Measurements from ENCODE around the gene NEGR1. TPM values are rescaled to one million over a fixed set of nuclear protein-coding genes. Genes with fewer than 3 reads are reported as not detected.

Gene NEGR1
- total and polyA plus RNA-seq, 9 of the 15 experiments (the other 6 are each of a cell fraction or from before 2014, with no cell fraction given): not detected

- Histone ChIP-seq H3K9ac (ENCODE audit: insufficient read depth in 1 of 2, low read depth in 2 of 2, low read length in 2 of 2) (no peak overlapping the region), H3K9me3 (replicated peaks; ENCODE audit: control insufficient read depth, insufficient read depth, low read depth, low read length) (no peaks in the 10 kb centered on the region; the same call in 1 of the 2 replicates), H3K79me2 (ENCODE audit: control insufficient read depth, insufficient read depth, low read length) (no peaks in the 10 kb centered on the region), H3K9me1 (ENCODE audit: control insufficient read depth, insufficient read depth, low read length) (no peaks in the 10 kb centered on the region), H3K27ac (ENCODE audit: extremely low read depth, low read depth, low read length) (no peak overlapping the region), H3K4me1 (replicated peaks in 1 of 2; ENCODE audit: control insufficient read depth in 2 of 2, insufficient read depth in 2 of 2, low read length in 2 of 2) (no peaks in the 10 kb centered on the region), H3K27me3 (ENCODE audit: control insufficient read depth in 2 of 2, insufficient read depth in 2 of 2, low read length in 2 of 2) (no peaks in the 10 kb centered on the region), H3K4me2 (ENCODE audit: insufficient read depth, low read length) (no peak overlapping the region), H3K36me3 (ENCODE audit: control insufficient read depth, insufficient read depth, low read length) (no peaks in the 10 kb centered on the region), H2AFZ (ENCODE audit: low read depth, low read length) (no peak overlapping the region), H4K20me1 (replicated peaks; ENCODE audit: control insufficient read depth, insufficient read depth, low read length) (no peaks in the 10 kb centered on the region), H3K4me3 (no peak overlapping the region)
- POLR2A ChIA-PET: no interaction called here
- in situ Hi-C loops (cut with MboI): no loop called here
- BruUV-seq (replicated peaks): no TSS peak
- ATAC-seq (no peak), DNase-seq (ENCODE audit: extremely low read depth in 1 of 4, low spot score in 3 of 4) (no peak), FAIRE-seq (no peak)
- CTCF ChIA-PET (ENCODE audit: low intra/inter-chr PET ratio): no interaction called here
- whole genome bisulfite sequencing (ENCODE audit: insufficient coverage, low coverage, missing lambda C conversion rate): 0% methylated on average over 3 of the region's 3 CpGs
- intact Hi-C loops (cut with micrococcal nuclease): loop anchor here (5.0 kb wide), 1 partner anchor 430 kb away; no protein-coding TSS in a partner anchor
- TF ChIP-seq FOXP4 (CRISPR knock-in tag; IDR thresholded peaks at IDR 0.05; ENCODE audit: borderline replicate concordance) (no peak), NUFIP1 (IDR thresholded peaks at IDR 0.05; ENCODE audit: partially characterized antibody) (no peak), SRSF9 (IDR thresholded peaks at IDR 0.05; ENCODE audit: borderline replicate concordance, low read depth, low read length) (no peak), MYC (IDR thresholded peaks at IDR 0.05; ENCODE audit: low read depth, low read length) (no peak), MYC (CRISPR knock-in tag; IDR thresholded peaks at IDR 0.05; ENCODE audit: borderline replicate concordance, low read depth) (no peak), PHF20 (IDR thresholded peaks at IDR 0.05; ENCODE audit: partially characterized antibody) (no peak), RAD21 (CRISPR knock-in tag; conservative IDR thresholded peaks at IDR 0.05 in 1 of 2, IDR thresholded peaks at IDR 0.05 in 1 of 2) (no peak), SRSF1 (IDR thresholded peaks at IDR 0.05; ENCODE audit: low read depth, low read length) (no peak), TEAD2 (tag; IDR thresholded peaks at IDR 0.05) (no peak), ZNF589 (CRISPR knock-in tag; IDR thresholded peaks at IDR 0.05; ENCODE audit: low read depth) (no peak), KLF6 (CRISPR knock-in tag; IDR thresholded peaks at IDR 0.05; ENCODE audit: borderline replicate concordance) (no peak), POU5F1 (IDR thresholded peaks at IDR 0.05; ENCODE audit: borderline replicate concordance, low read depth, low read length, partially characterized antibody) (no peak), PHTF2 (CRISPR knock-in tag; IDR thresholded peaks at IDR 0.05) (no peak), TRIM24 (IDR thresholded peaks at IDR 0.05) (no peak), RB1 (IDR thresholded peaks at IDR 0.05; ENCODE audit: low read depth) (no peak), MTF1 (CRISPR knock-in tag; IDR thresholded peaks at IDR 0.05; ENCODE audit: borderline replicate concordance) (no peak), NKRF (IDR thresholded peaks at IDR 0.05; ENCODE audit: borderline replicate concordance) (no peak)
Measured at GRCh38 chr1:71522721-71523120, 759.6 kb downstream of the NEGR1 start.
